Endodermal cell (in vitro differentiated cells): ENCODE data around the gene ITGAX. TPM values are rescaled to one million over a fixed set of nuclear protein-coding genes. Genes with fewer than 3 reads are reported as not detected.
A peak's percentile ranks its signal among the peaks of the same experiment; 100 is the strongest.

ENCODE experiments used
- DNase-seq: peaks from one replicate; pipeline ENCODE4 v3.0.0-alpha.2; 2017
- H3K27ac ChIP-seq: 2 replicates; pipeline ENCODE4 v1.5.1; 2013; ENCODE audit warnings: mild to moderate bottlenecking, low read depth, low read length, moderate library complexity
- H3K27me3 ChIP-seq: 2 replicates; pipeline ENCODE4 v1.6.1; 2013; ENCODE audit warnings: mild to moderate bottlenecking, low read length, moderate library complexity; ENCODE audit not compliant: insufficient read depth, control insufficient read depth, poor library complexity, severe bottlenecking
- H3K36me3 ChIP-seq: 2 replicates; pipeline ENCODE4 v1.7.0; 2013; ENCODE audit warnings: mild to moderate bottlenecking, low read length, moderate library complexity; ENCODE audit not compliant: control insufficient read depth, insufficient read depth
- H3K4me1 ChIP-seq: one replicate; pipeline ENCODE4 v1.7.0; 2013; ENCODE audit warnings: low read length; ENCODE audit not compliant: control insufficient read depth, insufficient read depth
- H3K4me3 ChIP-seq: 2 replicates; pipeline ENCODE4 v1.5.1; 2013; ENCODE audit warnings: mild to moderate bottlenecking, low read length, moderate library complexity
- H3K9ac ChIP-seq: 2 replicates; pipeline ENCODE4 v1.6.1; 2013; ENCODE audit warnings: mild to moderate bottlenecking, low read length, moderate library complexity; ENCODE audit not compliant: poor library complexity, severe bottlenecking; ENCODE audit errors: extremely low read depth
- H3K9me3 ChIP-seq: 2 replicates; pipeline ENCODE4 v1.6.1; 2013; ENCODE audit warnings: mild to moderate bottlenecking, low read length, moderate library complexity; ENCODE audit not compliant: control insufficient read depth
- H3K27ac Mint-ChIP-seq: 2 replicates; pipeline ENCODE4 v1.8.0; 2020; ENCODE audit warnings: mixed read lengths
- H3K27me3 Mint-ChIP-seq: 2 replicates; pipeline ENCODE4 v1.8.0; 2021; ENCODE audit warnings: mild to moderate bottlenecking, mixed read lengths; ENCODE audit not compliant: insufficient read depth
- H3K36me3 Mint-ChIP-seq: 2 replicates; pipeline ENCODE4 v1.8.0; 2020; ENCODE audit warnings: low read depth, mixed read lengths
- H3K4me1 Mint-ChIP-seq: 2 replicates; pipeline ENCODE4 v1.8.0; 2020; ENCODE audit warnings: mixed read lengths
- H3K4me3 Mint-ChIP-seq: 2 replicates; pipeline ENCODE4 v1.8.0; 2020; ENCODE audit warnings: mild to moderate bottlenecking, moderate library complexity, mixed read lengths
- H3K9me3 Mint-ChIP-seq: 2 replicates; pipeline ENCODE4 v1.8.0; 2020; ENCODE audit warnings: mild to moderate bottlenecking, mixed read lengths
- WGBS, 2 experiments: methylation state at CpG; one replicate each; pipeline versions ENCODE4 v1.1.5 to v1.1.7; 2013; ENCODE audit warnings: missing lambda C conversion rate in 2 of 2, mixed read lengths in 1 of 2; ENCODE audit not compliant: insufficient coverage in 1 of 2, insufficient read length in 1 of 2; 5-methylcytosine and 5-hydroxymethylcytosine counted together
- total RNA-seq, 2 donors: library from RNA; stranded (reverse); fragmentation: NEBNext Ultra II Directional in 1 of 2; extraction: Animal tissue kit (Norgen Biotek cat#: 25700) in 1 of 2; gene quantifications; 2 replicates in 1 of 2; 3 replicates in 1 of 2; pipeline ENCODE4 v1.2.1, GENCODE V29; 2021
- TF ChIP-seq, protein P1 (sequence below): fragments of 200-600 bp; sonication (generic); conservative IDR thresholded peaks from 2 replicates; pipeline ENCODE4 v1.5.0; 2021; ENCODE audit warnings: antibody characterized with exemption, mild to moderate bottlenecking

The ITGAX gene
- total RNA-seq, 2 donors from 2014 or later: 0.22 TPM; not detected in 1

DNA sequence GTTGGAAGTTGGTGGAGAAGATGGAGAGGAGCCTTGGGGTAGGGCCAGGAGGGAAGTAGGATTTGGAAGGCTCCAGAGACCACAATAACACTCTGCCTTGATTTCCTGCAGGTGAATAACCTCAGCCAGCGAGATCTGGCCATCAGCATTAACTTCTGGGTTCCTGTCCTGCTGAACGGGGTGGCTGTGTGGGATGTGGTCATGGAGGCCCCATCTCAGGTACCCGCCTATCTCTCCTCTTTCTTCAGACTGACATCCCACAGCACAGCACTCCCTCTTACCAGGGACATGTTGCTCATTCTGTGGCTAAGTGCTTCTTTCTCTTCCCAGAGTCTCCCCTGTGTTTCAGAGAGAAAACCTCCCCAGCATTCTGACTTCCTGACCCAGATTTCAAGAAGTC, 68.3 kb downstream of the ITGAX start:
- Histone ChIP-seq H3K36me3 (no peaks in the 10 kb centered on the region), H3K9ac (no peak overlapping the region), H3K4me3 (no peak overlapping the region), H3K4me1 (no peaks in the 10 kb centered on the region), H3K27me3 (no peaks in the 10 kb centered on the region), H3K9me3 (no peaks in the 10 kb centered on the region), H3K27ac (no peak overlapping the region)
- Mint-ChIP-seq H3K27ac (no peak overlapping the region), H3K27me3 (peaks cover 71% of the 10 kb centered on the region), H3K36me3 (no peaks in the 10 kb centered on the region), H3K4me1 (no peaks in the 10 kb centered on the region), H3K4me3 (no peak overlapping the region), H3K9me3 (peaks cover 5% of the 10 kb centered on the region)
- TF ChIP-seq, protein P1, sequence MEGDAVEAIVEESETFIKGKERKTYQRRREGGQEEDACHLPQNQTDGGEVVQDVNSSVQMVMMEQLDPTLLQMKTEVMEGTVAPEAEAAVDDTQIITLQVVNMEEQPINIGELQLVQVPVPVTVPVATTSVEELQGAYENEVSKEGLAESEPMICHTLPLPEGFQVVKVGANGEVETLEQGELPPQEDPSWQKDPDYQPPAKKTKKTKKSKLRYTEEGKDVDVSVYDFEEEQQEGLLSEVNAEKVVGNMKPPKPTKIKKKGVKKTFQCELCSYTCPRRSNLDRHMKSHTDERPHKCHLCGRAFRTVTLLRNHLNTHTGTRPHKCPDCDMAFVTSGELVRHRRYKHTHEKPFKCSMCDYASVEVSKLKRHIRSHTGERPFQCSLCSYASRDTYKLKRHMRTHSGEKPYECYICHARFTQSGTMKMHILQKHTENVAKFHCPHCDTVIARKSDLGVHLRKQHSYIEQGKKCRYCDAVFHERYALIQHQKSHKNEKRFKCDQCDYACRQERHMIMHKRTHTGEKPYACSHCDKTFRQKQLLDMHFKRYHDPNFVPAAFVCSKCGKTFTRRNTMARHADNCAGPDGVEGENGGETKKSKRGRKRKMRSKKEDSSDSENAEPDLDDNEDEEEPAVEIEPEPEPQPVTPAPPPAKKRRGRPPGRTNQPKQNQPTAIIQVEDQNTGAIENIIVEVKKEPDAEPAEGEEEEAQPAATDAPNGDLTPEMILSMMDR: no peak
- DNase-seq: no peak
- 86 to 94% methylated on average over 1 to 3 of the region's 3 CpGs for WGBS, 2 experiments

DNA sequence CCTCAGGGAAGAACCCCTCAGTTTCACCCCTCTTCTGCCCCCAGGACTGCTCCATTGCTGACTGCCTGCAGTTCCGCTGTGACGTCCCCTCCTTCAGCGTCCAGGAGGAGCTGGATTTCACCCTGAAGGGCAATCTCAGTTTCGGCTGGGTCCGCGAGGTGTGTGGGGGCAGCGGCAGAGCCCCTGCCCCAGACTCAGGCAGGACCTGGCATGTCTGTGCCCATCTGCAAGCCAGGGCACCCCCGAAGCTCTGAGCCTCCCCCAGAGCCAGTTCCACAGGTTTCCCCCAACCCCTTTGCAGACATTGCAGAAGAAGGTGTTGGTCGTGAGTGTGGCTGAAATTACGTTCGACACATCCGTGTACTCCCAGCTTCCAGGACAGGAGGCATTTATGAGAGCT, 68.8 kb downstream of the ITGAX start:
- 91 to 100% methylated on average over 2 to 9 of the region's 12 CpGs for WGBS, 2 experiments
- TF ChIP-seq, protein P1: no peak
- H3K36me3 Mint-ChIP-seq: no peaks in the 10 kb centered on the region
- H3K27me3 ChIP-seq: no peaks in the 10 kb centered on the region
- H3K4me3 Mint-ChIP-seq: no peak overlapping the region
- no peak overlapping the region for H3K4me3 ChIP-seq
- H3K9me3 ChIP-seq: no peaks in the 10 kb centered on the region
- peaks cover 4% of the 10 kb centered on the region for H3K9me3 Mint-ChIP-seq
- H3K27ac Mint-ChIP-seq: no peak overlapping the region
- peaks cover 73% of the 10 kb centered on the region for H3K27me3 Mint-ChIP-seq
- no peaks in the 10 kb centered on the region for H3K4me1 Mint-ChIP-seq
- H3K36me3 ChIP-seq: no peaks in the 10 kb centered on the region
- no peak for DNase-seq
- no peaks in the 10 kb centered on the region for H3K4me1 ChIP-seq
- H3K27ac ChIP-seq: no peak overlapping the region
- H3K9ac ChIP-seq: no peak overlapping the region

DNA sequence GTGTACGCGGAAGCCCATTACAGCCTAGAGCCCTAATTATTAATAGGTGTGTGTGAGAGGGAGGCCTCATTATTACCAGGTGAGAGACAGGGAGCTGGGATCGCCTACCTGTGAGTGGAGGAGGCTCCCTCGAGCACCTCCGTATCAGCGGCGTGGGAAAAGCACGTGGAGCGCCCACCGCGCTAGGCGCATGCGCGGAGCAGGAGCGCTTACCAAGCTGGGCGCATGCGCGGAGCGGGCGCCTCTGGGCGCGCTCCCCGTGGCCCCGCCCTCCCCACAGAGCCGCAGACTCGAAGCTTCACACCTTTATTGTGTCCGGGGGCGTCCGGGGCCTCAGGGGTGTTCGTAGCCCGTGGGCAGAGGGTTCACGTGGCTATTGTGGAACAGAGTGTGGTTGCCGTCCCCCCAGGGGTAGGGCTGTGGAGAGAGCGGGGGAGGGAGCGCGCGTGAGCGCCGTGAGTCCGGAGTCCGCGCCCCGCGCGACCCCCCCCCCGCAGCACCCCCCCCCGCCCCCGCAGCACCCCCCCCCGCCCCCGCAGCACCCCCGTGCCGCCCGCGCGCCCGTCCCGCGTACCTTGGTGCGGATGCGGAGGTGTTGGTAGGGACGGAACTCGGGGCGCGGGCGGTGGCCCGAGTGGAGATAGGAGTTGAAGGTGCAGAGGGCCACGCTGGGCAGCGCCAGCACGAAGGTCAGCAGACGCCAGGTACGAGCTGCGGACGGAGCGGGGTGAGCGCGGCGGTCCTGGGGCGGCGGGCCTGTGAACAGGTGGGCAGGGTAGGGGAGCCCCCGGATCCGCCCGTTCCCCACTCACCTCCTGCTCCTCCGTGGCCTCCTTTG, 72.7 kb downstream of the ITGAX start:
- Mint-ChIP-seq H3K4me3 (no peak overlapping the region), H3K9me3 (peaks cover 4% of the 10 kb centered on the region), H3K36me3 (no peaks in the 10 kb centered on the region), H3K27me3 (peaks cover 64% of the 10 kb centered on the region), H3K27ac (no peak overlapping the region), H3K4me1 (no peaks in the 10 kb centered on the region)
- H3K27me3 ChIP-seq: no peaks in the 10 kb centered on the region
- no peak overlapping the region for H3K4me3 ChIP-seq
- TF ChIP-seq, protein P1: no peak
- peaks cover 4% of the 10 kb centered on the region for H3K4me1 ChIP-seq
- H3K9ac ChIP-seq: no peak overlapping the region
- no peaks in the 10 kb centered on the region for H3K36me3 ChIP-seq
- H3K27ac ChIP-seq: no peak overlapping the region
- DNase-seq: peak; percentile 61
- no peaks in the 10 kb centered on the region for H3K9me3 ChIP-seq
- 94% methylated on average over 35 to 69 of the region's 83 CpGs for WGBS, 2 experiments
